Measurements from ENCODE around the gene INSRR.
A peak's percentile ranks its signal among the peaks of the same experiment; 100 is the strongest.

DNA sequence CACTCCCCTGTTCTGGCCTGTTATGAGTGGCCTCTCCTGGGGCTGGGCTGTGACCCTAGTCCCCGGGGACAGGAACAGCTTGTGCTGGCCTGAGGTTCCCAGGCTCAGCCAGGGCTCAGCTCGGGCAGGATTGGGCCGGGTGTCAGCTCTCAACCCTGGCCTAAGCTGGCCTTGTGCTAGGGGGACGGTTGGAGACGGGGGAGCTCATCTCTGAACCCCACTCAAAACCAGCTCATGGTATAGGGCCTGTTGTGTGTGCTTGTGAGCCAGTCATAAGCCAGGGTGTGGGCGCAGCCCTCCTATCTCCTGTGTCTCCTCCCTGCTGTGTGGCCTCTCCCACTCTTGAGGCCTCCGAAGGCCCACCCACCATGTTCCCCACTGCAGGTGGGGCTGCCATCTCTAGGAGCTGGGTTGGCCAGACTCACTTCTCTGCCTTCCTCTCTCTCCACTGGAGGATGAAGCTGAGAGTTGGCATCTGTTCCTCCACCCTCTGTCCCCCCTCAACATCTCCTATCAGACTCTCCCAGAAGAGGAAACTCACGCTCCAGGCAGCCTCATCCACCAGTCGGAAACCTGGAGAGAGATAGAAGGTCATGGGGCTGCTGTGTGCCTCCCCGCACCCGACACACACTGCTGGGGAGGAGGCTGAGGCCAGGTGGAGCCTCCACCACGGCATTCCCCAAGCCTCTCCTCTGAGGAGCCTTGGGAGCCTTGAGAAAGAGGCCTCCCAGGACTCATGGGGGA lies 36.0 kb upstream of the INSRR start:
- no peak for TF ChIP-seq CTCF (IDR thresholded peaks at IDR 0.05)
- TF ChIP-seq POLR2A (IDR thresholded peaks at IDR 0.05): peak in 1 of 2 donors; percentile 40
